Frontal cortex (tissue), 4 donors: ENCODE results near the gene FXYD7. TPM values are rescaled to one million over a fixed set of nuclear protein-coding genes. Genes with fewer than 3 reads are reported as not detected.
"Not testable (repeated sequence)": the region's sequence is repeated elsewhere in the genome, so short reads cannot be mapped to it uniquely, and the experiment has no call there.

Source experiments
- DNase-seq, 2 donors: peaks; one replicate each; pipeline ENCODE4 v3.0.0; 2012; ENCODE audit warnings: low spot score in 2 of 2
- FAIRE-seq: peaks from 2 replicates; lab custom pipeline; 2012; peaks lifted over from hg19 to GRCh38; lab: Jason Lieb, UNC
- total RNA-seq: library from RNA; depleted of rRNA; stranded (reverse); fragments of >200 nt; gene quantifications from one replicate; pipeline ENCODE4 v1.2.3, GENCODE V29; 2014
- donor health status: control.
- donor health status: control.
- donor health status: control.

Gene FXYD7
- total RNA-seq, 1 donor from 2014 or later = 10.6 TPM

DNA sequence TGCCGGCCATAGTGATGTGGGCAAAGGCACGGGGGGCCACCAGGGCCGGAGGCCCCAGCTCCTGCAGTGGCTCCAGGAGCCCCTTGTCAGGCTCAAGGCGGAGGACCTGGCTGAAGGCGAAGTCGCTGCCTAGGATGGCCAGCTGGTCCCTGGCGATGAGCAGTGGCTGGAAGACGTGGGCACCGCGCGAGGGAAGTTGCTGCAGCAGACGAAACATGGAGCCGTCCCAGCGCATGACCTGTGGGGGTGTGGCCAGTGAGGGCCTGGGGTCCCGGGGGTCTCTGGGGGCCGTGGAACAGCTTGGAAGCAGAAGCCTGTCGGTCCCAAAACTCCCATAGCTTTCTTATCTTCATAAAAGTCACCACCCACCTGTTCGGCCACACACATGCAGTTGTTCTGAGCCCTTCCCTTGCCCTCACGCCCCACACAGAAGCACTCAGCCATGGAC lies 17.8 kb upstream of the FXYD7 start:
- DNase-seq (no peak), FAIRE-seq (no peak)

GRCh38 chr19:35125749-35126623 lies 17.1 kb upstream of the FXYD7 start:
- FAIRE-seq (no peak), DNase-seq (no peak)

- peak in 1 of 2 donors; percentile 65 for DNase-seq
- no peak for FAIRE-seq
These were observed 16.5 kb upstream of the FXYD7 start for GRCh38 chr19:35126624-35126959.

- DNase-seq (no peak), FAIRE-seq (no peak)
These were observed 15.2 kb upstream of the FXYD7 start for GRCh38 chr19:35127871-35128270.

DNA sequence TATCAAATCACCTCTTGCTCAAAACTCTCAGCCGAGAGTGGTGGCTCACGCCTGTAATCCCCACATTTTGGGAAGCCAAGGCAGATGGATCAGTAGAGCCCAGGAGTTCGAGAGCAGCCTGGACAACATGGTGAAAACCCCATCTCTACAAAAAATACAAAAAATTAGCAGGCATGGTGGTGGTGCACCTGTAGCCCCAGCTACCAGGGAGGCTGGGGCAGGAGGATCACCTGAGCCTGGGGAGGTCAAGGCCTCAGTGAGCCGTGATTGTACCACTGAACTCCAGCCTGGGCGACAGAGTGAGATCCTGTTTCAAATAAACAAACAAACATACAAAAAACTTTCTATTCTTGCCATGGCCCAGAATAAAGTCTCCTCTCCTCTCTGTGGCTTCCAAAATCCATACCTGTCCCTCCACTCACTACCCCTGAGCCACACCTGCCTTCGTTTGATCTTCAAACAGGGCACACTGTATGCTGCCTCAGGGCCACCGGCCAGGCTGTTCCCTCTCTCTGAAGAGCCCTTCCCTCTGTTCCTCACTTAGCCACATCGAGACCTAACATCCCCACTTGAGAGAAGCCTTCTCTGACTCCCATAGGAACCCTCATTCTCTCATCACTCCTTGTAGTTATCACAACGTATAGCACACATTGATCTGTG lies 14.5 kb upstream of the FXYD7 start:
- no peak for DNase-seq
- no peak for FAIRE-seq

- not testable (repeated sequence) for DNase-seq, FAIRE-seq
These were observed 13.3 kb upstream of the FXYD7 start for GRCh38 chr19:35129724-35130274.

- FAIRE-seq = no peak
These were observed 12.0 kb upstream of the FXYD7 start for GRCh38 chr19:35130761-35131720.

GRCh38 chr19:35132254-35132653 lies 10.8 kb upstream of the FXYD7 start:
- FAIRE-seq = no peak
- DNase-seq = no peak

More at GRCh38 chr19:35130761-35131720, 12.0 kb upstream of the FXYD7 start:
- DNase-seq = no peak

GRCh38 chr19:35133826-35134225 lies 9.2 kb upstream of the FXYD7 start:
- FAIRE-seq (no peak), DNase-seq (no peak)

GRCh38 chr19:35134601-35135242 lies 8.3 kb upstream of the FXYD7 start, which contains the start of gene LGI4:
TSS of gene LGI4 (minus strand) at chr19:35135059. CDS start at chr19:35134680, 379 bp downstream.
- FAIRE-seq (no peak), DNase-seq (no peak)

- peak; percentile 89 to 90 for DNase-seq
- no peak for FAIRE-seq
These were observed 7.6 kb upstream of the FXYD7 start for GRCh38 chr19:35135389-35135909.

GRCh38 chr19:35136231-35136630 lies 6.8 kb upstream of the FXYD7 start:
- FAIRE-seq (no peak), DNase-seq (no peak)

GRCh38 chr19:35136977-35137702 lies 5.9 kb upstream of the FXYD7 start:
- FAIRE-seq = no peak
- DNase-seq = no peak

- DNase-seq = no peak
- FAIRE-seq = no peak
These were observed 4.7 kb upstream of the FXYD7 start, which contains the start of gene FXYD1 for GRCh38 chr19:35138305-35138892. TSS of gene FXYD1 (plus strand) at chr19:35138824. CDS start at chr19:35140080, 1,256 bp downstream.

DNA sequence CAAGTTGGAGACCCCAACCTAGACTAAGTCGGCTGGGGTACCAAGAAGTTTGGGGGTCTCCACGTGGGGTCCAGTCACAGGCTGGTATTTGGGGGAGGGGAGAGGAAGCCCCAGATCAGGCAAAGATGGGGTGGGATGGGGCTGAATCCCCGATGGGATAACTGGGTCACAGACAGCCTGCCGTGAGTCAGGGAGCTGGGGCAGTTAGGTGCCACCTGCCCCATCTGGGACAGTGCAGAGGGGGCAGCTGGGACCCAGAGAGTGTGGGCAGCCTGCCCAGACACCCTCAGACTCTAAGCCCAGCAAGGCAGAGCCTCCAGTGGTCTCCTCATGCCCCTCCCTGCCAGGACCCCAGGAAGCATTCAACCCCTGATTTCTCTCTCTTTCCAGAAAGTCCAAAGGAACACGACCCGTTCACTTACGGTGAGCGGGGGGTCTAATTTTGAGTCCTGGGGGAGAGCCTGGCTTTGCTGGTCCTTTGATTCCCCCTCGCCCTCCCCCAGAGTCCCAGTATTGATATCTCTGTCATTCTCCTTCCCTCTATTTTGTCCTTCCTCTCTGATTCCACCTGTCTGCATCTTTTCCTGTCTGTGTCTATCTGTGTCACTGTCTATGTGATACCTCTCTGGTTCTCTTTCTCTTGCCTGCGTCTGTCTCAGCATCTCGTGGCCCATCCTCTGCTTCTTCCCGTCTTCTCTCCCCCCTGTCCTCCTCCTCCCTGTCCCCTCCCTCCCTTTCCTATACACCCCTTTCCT lies 2.7 kb upstream of the FXYD7 start:
- FAIRE-seq = no peak

DNA sequence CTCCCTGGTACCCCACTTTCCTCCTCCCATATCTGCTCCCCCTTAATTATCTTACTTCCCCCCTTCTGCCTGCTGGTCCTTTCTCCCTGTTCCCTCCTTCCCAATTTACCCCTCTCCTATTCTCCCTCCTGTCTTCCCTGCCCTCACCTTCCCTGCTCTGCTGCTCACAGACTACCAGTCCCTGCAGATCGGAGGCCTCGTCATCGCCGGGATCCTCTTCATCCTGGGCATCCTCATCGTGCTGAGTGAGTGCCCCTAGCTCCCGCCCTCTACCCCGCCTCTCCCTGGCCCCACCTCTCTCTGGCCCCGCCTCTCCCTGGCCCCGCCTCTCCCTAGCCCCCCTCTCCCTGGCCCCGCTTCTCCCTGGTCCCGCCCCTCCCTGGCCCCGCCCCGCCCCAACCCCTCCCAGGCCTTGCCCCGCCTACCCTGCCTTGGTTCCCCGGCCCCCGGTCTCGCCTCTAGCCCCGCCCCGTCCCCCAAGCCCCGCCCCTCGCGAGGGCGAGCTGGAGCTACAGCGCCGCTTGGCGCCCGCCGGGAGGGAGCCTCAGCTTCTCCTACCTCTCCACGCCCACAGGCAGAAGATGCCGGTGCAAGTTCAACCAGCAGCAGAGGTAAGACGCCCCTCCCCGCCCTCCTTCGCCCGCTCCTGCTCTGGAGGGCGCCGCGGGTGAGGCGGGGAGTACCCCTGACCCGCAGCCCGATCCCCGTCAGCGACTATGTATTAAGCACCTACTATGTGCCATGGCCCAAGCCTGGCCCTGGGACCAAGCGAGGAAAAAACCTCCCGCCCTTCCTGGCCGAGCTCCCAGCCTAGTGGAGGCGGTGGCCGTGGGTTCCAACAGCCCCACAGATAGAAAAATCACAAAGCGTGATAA lies 1.9 kb upstream of the FXYD7 start:
- no peak for FAIRE-seq
- peak; percentile 98 for DNase-seq

More for the DNA sequence above, 2.7 kb upstream of the FXYD7 start:
- DNase-seq = no peak
